ENCODE measurements around the gene YARS1.
A peak's percentile ranks its signal among the peaks of the same experiment; 100 is the strongest.

YARS1 gene

GRCh38 chr1:32775640-32776337 lies 41.4 kb downstream of the YARS1 start:
- no peak for DNase-seq

DNA sequence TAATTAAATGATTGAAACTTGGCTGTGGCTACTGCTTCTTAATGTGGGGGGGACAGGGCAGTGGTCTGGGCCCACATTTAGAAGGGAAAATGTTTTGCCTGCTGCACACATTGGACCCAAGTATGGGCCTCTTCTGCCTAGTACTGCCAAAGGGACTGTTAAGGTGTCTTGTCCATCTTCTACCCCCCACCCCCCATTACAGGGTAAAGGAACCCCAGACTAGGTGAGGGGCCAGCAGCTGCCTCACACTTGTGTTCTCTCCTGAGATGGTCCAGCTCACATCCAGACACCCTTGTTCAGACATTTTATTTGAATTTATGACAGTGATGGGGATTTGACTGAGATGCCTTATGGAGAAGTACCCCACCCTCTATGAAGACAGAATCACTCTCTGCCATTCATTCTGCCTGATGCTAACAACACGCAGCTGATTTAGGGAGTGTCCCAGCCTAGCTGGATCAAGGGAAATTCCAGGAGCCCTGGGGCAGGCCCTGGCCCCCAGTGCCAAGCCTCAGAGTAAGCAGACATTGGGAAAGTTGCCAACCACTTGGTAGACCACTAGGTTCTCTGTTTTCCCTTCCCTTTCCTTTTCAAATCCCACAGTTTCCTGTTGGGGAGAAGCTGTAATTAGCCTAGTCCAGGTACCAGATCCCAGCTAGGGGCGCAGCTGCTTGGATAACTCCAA lies 42.1 kb downstream of the YARS1 start:
- no peak for DNase-seq

DNA sequence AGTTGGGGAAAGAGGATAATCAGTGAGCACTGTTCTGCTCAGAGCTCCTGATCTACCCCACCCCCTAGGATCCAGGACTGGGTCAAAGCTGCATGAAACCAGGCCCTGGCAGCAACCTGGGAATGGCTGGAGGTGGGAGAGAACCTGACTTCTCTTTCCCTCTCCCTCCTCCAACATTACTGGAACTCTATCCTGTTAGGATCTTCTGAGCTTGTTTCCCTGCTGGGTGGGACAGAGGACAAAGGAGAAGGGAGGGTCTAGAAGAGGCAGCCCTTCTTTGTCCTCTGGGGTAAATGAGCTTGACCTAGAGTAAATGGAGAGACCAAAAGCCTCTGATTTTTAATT lies 42.7 kb downstream of the YARS1 start:
- no peak for DNase-seq

DNA sequence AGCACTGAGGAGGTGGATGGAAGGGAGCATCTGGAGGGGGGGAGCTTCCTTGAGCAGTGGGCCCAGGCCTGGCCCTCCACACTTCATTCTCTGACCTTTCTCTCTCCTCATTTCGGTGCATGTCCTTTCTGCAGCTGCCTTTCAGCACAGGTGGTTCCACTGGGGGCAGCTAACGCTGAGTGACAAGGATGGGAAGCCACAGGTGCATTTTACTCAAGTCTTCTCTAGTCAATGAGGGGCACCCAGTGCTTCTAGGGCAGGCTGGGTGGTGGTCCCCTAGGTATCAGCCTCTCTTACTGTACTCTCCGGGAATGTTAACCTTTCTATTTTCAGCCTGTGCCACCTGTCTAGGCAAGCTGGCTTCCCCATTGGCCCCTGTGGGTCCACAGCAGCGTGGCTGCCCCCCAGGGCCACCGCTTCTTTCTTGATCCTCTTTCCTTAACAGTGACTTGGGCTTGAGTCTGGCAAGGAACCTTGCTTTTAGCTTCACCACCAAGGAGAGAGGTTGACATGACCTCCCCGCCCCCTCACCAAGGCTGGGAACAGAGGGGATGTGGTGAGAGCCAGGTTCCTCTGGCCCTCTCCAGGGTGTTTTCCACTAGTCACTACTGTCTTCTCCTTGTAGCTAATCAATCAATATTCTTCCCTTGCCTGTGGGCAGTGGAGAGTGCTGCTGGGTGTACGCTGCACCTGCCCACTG lies 43.2 kb downstream of the YARS1 start:
- DNase-seq: no peak

DNA sequence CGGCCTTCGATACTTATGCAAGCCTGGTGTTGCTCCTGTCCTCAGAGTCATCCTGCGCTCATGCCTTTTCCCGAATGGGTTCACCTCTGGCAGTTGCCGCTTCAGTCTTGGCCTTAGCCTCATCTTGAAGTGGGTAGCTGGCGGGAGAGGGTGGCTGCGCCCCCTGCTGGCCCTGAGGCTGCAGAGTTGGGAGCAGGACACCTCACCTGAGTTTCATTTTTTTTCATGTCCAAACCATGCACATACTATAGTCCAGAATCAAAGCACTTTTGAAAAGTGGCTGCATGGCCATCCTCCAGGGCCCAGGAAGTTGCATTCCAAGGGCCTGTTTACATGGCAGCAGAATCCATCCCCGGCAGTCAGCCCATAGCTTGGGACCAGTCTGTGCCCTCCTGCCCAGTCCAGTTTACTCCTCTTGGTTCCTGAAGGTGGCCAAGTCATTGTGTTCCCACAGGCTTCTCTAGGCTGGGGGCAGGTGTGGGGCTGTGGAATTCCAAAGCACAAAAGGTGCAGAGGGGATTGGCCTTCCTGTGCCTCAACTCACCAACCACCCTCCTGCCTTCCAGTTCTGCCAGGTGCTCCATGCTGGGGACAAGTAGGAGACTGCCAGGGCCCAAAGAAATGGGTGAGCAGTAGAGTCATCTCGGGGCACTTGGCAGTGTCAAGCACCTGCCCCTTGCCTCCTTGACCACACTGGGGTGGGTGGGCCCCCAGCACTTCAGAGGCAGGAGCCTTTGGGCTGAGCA lies 44.0 kb downstream of the YARS1 start:
- peak; percentile 65 to 77 for DNase-seq

DNA sequence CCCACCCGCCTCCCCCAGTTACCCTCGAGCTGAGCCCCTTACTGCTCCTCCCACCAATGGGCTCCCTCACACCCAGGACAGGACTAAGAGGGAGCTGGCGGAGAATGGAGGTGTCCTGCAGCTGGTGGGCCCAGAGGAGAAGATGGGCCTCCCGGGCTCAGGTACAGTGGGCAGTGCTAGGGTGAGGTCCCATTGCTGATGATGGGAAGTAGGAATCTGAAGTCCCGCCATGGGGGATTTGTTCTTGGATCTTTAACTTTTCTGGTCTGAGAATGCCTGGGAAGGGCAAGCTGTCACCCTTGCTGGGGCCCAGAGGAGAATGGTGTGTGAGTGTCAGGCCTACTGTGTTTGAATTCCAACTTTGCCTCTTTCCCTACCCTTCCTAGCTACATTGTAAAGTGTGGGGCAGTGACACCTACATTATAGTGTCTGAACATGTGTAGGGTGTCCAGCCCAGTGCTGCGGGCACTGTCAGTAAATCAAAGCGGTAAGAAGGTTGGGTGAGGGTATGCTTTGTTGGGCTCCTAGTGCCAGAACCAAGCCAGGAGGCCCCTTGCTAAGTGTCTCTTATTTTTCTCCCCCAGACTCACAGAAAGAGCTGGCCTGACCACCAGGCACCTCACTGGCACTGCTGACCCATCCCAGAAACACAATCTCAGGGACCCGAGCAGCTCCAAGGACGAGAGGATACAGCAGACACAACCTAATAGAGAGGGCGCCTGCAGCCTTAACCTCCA lies 44.7 kb downstream of the YARS1 start:
- DNase-seq: no peak

- no peak for DNase-seq
Observed at GRCh38 chr1:32771561-32772280, 45.4 kb downstream of the YARS1 start.

GRCh38 chr1:32770741-32771548 lies 46.2 kb downstream of the YARS1 start:
- no peak for DNase-seq

- no peak for DNase-seq
Observed at GRCh38 chr1:32770221-32770731, 46.9 kb downstream of the YARS1 start.

GRCh38 chr1:32769524-32770220 lies 47.5 kb downstream of the YARS1 start:
- no peak for DNase-seq

GRCh38 chr1:32768110-32768850 lies 48.9 kb downstream of the YARS1 start:
- no peak for DNase-seq

DNA sequence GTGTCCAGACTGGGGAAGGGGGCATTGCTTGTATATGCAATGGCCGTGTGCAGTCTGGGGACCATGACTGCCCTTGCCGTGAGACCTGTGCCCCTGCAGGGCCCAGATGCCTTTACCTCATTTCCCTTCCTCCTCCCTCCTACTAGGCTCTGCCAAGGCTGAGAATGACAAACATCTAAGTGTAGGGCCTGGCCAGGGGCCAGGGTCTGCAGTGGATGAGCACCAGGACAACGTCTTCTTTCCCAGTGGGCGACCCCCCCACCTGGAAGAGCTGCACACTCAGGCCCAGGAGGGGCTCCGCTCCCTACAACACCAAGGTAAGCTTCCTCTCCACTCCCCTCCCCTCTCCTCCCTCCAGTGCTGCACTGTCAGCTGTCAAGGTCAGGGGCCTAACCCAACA lies 49.5 kb downstream of the YARS1 start:
- no peak for DNase-seq

GRCh38 chr1:32767156-32767555 lies 50.0 kb downstream of the YARS1 start:
- no peak for DNase-seq

GRCh38 chr1:32766328-32766972 lies 50.7 kb downstream of the YARS1 start:
- no peak for DNase-seq

GRCh38 chr1:32765570-32766327 lies 51.4 kb downstream of the YARS1 start:
- DNase-seq: no peak

- DNase-seq: no peak
Observed at GRCh38 chr1:32764826-32765569, 52.2 kb downstream of the YARS1 start.

- DNase-seq: no peak
Observed at GRCh38 chr1:32763221-32763620, 53.9 kb downstream of the YARS1 start.
